K562 (cell line): ENCODE data around the gene CARD14. TPM values are rescaled to one million over a fixed set of nuclear protein-coding genes. Genes with fewer than 3 reads are reported as not detected.

Experiments used
- CEBPB ChIP-seq: fragments of 450-650 bp; IDR thresholded peaks from 2 replicates; pipeline ENCODE4 v1.6.1; 2016; ENCODE audit warnings: missing genetic modification characterization, missing compliant biosample characterization
- FOXA3 ChIP-seq, 2 experiments: fragments of 450-650 bp in 1 of 2; sonication (generic) in 1 of 2; formaldehyde crosslinking; IDR thresholded peaks in 1 of 2; conservative IDR thresholded peaks in 1 of 2; 2 replicates each; pipeline versions ENCODE4 v1.4.0 to v1.8.0; 2020 to 2022; ENCODE audit warnings: mild to moderate bottlenecking in 2 of 2, missing genetic modification reagents in 1 of 2
- IFI16 ChIP-seq: fragments of 250-450 bp; sonication (Bioruptor Pico); IDR thresholded peaks from 2 replicates; pipeline ENCODE4 v2.1.2; 2022; ENCODE audit warnings: mild to moderate bottlenecking, inconsistent platforms
- NCOA1 ChIP-seq: fragments of 450-650 bp; IDR thresholded peaks from 2 replicates; pipeline ENCODE4 v1.6.1; 2016; ENCODE audit warnings: low read depth
- NFXL1 ChIP-seq: fragments of 450-650 bp; formaldehyde crosslinking; IDR thresholded peaks from 2 replicates; pipeline ENCODE4 v1.4.0; 2021; ENCODE audit warnings: mild to moderate bottlenecking
- NR2C1 ChIP-seq, 2 experiments: fragments of 450-650 bp; IDR thresholded peaks; 2 replicates each; pipeline ENCODE4 v1.6.1; 2017; ENCODE audit warnings: mild to moderate bottlenecking in 2 of 2, antibody characterized with exemption in 1 of 2, inconsistent platforms in 1 of 2, missing compliant biosample characterization in 1 of 2, missing genetic modification characterization in 1 of 2
- NR2C2 ChIP-seq, 2 experiments: fragments of 200-800 bp in 1 of 2; sonication (Bioruptor generic) in 1 of 2; sonication (generic) in 1 of 2; formaldehyde crosslinking in 1 of 2; IDR thresholded peaks; 2 replicates each; pipeline versions ENCODE4 v1.6.1 to v1.8.0; 2016 to 2022; ENCODE audit warnings: mild to moderate bottlenecking in 1 of 2, missing compliant biosample characterization in 1 of 2, missing genetic modification characterization in 1 of 2, missing genetic modification reagents in 1 of 2
- SMARCE1 ChIP-seq: fragments of 450-650 bp; IDR thresholded peaks from 2 replicates; pipeline ENCODE4 v1.7.1; 2016; ENCODE audit warnings: mild to moderate bottlenecking
- TEAD4 ChIP-seq, 2 experiments: sonication (generic) in 1 of 2; formaldehyde crosslinking in 1 of 2; IDR thresholded peaks; 2 replicates each; pipeline versions ENCODE4 v1.6.1 to v1.8.0; 2012 to 2022; ENCODE audit warnings: borderline replicate concordance in 1 of 2, inconsistent platforms in 1 of 2, low read length in 1 of 2, mild to moderate bottlenecking in 1 of 2, missing genetic modification reagents in 1 of 2
- ZNF445 ChIP-seq: fragments of 250-450 bp; sonication (Bioruptor Pico); IDR thresholded peaks from 2 replicates; pipeline ENCODE4 v1.4.0; 2020; ENCODE audit warnings: low read depth, mild to moderate bottlenecking, moderate library complexity
- polyA plus RNA-seq, 8 experiments: library from polyadenylated mRNA; depleted of rRNA in 4 of 8; stranded (reverse) in 5 of 8; unstranded in 3 of 8; fragments of >200 nt; fragmentation: Nextera tagmentation in 2 of 8; fragmentation: Illumina TruSeq in 1 of 8; extraction: Ambion mirVana in 2 of 8; extraction: Trizol in 1 of 8; gene quantifications; 2 replicates each; pipeline versions ENCODE4 v1.2.1 to v1.2.3, GENCODE V29; 2011 to 2014; ENCODE audit warnings: inconsistent platforms in 1 of 8, missing spikeins in 1 of 8
- total RNA-seq, 7 experiments: library from RNA; depleted of rRNA in 6 of 7; stranded (reverse); fragments of >200 nt in 6 of 7; fragmentation: Illumina TruSeq in 2 of 7; extraction: Trizol in 2 of 7; gene quantifications; 2 replicates each; pipeline versions ENCODE4 v1.2.1 to v1.2.3, GENCODE V29; 2011 to 2021; ENCODE audit warnings: low replicate concordance in 1 of 7
- TF ChIP-seq, protein P1 (sequence below), 2 experiments: fragments of 200-800 bp in 1 of 2; sonication (Bioruptor generic) in 1 of 2; sonication (generic) in 1 of 2; formaldehyde crosslinking in 1 of 2; IDR thresholded peaks in 1 of 2; conservative IDR thresholded peaks in 1 of 2; 2 replicates each; pipeline versions ENCODE4 v1.5.0 to v1.6.1; 2016 to 2020; ENCODE audit warnings: missing compliant biosample characterization in 1 of 2, missing genetic modification characterization in 1 of 2, missing genetic modification reagents in 1 of 2
- TF ChIP-seq, protein P2 (sequence below): fragments of 250-450 bp; sonication (Bioruptor Pico); IDR thresholded peaks from 2 replicates; pipeline ENCODE4 v1.5.0; 2021; ENCODE audit warnings: mild to moderate bottlenecking, borderline replicate concordance
- TF ChIP-seq, protein P3 (sequence below): sonication (generic); formaldehyde crosslinking; IDR thresholded peaks from 2 replicates; pipeline ENCODE4 v1.8.1; 2023; ENCODE audit warnings: mild to moderate bottlenecking, missing genetic modification reagents
- TF ChIP-seq, protein P4 (sequence below): sonication (generic); formaldehyde crosslinking; IDR thresholded peaks from 2 replicates; pipeline ENCODE4 v1.8.0; 2022; ENCODE audit warnings: mild to moderate bottlenecking, missing genetic modification reagents
- TF ChIP-seq, protein P5 (sequence below): fragments of 250-450 bp; sonication (Bioruptor Pico); IDR thresholded peaks from 2 replicates; pipeline ENCODE4 v1.8.0; 2022; ENCODE audit warnings: moderate library complexity, mild to moderate bottlenecking, inconsistent platforms

Gene CARD14
- total and polyA plus RNA-seq, 9 of the 15 experiments (the other 6 are each of a cell fraction or from before 2014, with no cell fraction given), result not detected

DNA sequence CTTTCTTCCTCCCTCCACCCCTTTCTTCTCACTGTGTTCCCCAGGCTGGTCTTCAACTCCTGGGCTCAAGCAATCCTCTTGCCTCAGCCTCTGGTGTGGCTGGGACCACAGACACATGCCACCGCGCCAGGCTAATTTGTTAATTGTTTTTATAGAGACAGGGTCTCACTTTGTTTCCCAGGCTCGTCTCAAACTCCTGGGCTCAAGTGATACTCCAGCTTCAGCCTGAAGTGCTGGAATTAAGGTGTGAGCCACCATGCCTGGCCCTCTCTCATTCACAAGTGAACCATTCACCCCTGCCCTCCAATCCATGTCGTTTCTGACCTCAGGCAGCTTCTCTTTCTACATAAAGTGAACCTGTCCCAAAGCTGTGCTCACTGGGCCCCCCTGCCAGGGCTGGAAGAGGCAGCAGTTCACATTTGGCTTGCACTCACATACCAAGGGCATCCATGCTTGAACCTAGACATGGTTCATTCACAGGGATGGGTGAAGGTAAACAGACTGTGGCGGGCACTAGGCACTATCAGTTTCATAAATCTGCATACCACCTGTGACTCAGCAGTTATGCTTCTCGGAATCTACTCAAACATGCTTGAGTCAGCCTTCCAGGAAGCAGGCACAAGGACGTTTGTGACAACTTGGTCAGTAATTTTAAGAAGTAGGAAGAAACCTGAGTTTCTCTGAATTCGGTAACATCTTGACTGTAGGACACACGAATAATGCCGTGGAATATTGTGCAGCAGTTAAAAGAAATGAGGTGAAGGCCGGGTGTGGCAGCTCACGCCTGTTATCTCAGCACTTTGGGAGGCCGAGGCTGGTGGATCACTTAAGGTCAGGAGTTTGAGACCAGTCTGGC, 84.8 kb downstream of the CARD14 start (continued):
- TF ChIP-seq, protein P1, sequence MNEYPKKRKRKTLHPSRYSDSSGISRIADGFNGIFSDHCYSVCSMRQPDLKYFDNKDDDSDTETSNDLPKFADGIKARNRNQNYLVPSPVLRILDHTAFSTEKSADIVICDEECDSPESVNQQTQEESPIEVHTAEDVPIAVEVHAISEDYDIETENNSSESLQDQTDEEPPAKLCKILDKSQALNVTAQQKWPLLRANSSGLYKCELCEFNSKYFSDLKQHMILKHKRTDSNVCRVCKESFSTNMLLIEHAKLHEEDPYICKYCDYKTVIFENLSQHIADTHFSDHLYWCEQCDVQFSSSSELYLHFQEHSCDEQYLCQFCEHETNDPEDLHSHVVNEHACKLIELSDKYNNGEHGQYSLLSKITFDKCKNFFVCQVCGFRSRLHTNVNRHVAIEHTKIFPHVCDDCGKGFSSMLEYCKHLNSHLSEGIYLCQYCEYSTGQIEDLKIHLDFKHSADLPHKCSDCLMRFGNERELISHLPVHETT (CRISPR knock-in tag; conservative IDR thresholded peaks at IDR 0.05 in 1 of 2, IDR thresholded peaks at IDR 0.05 in 1 of 2), result peak in 1 of 2 experiments; percentile 93; a peak in 2 of 4 replicates
- TF ChIP-seq CEBPB (tag), result no peak
- peak; percentile 83 for TF ChIP-seq TEAD4 (IDR thresholded peaks at IDR 0.05; ENCODE audit: low read length)
- TF ChIP-seq TEAD4 (CRISPR knock-in tag; IDR thresholded peaks at IDR 0.05; ENCODE audit: borderline replicate concordance), result no peak
- peak; percentile 16 to 62; a peak in 2 of 4 replicates for TF ChIP-seq FOXA3 (CRISPR knock-in tag; conservative IDR thresholded peaks at IDR 0.05 in 1 of 2, IDR thresholded peaks at IDR 0.05 in 1 of 2)
- TF ChIP-seq IFI16, result peak; percentile 75
- TF ChIP-seq NR2C1 (IDR thresholded peaks at IDR 0.05), result no peak
- TF ChIP-seq NR2C1 (tag; IDR thresholded peaks at IDR 0.05), result peak; percentile 87
- TF ChIP-seq ZNF445 (CRISPR knock-in tag), result 0 out of 2 replicates have a peak, but pooled peaks have one; percentile 23
- TF ChIP-seq NFXL1 (CRISPR knock-in tag), result peak; percentile 90
- TF ChIP-seq, protein P2, sequence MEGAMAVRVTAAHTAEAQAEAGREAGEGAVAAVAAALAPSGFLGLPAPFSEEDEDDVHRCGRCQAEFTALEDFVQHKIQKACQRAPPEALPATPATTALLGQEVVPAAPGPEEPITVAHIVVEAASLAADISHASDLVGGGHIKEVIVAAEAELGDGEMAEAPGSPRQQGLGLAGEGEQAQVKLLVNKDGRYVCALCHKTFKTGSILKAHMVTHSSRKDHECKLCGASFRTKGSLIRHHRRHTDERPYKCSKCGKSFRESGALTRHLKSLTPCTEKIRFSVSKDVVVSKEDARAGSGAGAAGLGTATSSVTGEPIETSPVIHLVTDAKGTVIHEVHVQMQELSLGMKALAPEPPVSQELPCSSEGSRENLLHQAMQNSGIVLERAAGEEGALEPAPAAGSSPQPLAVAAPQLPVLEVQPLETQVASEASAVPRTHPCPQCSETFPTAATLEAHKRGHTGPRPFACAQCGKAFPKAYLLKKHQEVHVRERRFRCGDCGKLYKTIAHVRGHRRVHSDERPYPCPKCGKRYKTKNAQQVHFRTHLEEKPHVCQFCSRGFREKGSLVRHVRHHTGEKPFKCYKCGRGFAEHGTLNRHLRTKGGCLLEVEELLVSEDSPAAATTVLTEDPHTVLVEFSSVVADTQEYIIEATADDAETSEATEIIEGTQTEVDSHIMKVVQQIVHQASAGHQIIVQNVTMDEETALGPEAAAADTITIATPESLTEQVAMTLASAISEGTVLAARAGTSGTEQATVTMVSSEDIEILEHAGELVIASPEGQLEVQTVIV (CRISPR knock-in tag), result no peak
- TF ChIP-seq, protein P3, sequence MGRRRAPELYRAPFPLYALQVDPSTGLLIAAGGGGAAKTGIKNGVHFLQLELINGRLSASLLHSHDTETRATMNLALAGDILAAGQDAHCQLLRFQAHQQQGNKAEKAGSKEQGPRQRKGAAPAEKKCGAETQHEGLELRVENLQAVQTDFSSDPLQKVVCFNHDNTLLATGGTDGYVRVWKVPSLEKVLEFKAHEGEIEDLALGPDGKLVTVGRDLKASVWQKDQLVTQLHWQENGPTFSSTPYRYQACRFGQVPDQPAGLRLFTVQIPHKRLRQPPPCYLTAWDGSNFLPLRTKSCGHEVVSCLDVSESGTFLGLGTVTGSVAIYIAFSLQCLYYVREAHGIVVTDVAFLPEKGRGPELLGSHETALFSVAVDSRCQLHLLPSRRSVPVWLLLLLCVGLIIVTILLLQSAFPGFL (CRISPR knock-in tag), result no peak
- TF ChIP-seq, protein P4, sequence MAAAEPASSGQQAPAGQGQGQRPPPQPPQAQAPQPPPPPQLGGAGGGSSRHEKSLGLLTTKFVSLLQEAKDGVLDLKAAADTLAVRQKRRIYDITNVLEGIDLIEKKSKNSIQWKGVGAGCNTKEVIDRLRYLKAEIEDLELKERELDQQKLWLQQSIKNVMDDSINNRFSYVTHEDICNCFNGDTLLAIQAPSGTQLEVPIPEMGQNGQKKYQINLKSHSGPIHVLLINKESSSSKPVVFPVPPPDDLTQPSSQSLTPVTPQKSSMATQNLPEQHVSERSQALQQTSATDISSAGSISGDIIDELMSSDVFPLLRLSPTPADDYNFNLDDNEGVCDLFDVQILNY (CRISPR knock-in tag), result no peak
- TF ChIP-seq NCOA1, result peak; percentile 77; the same call in 1 of the 2 replicates
- TF ChIP-seq NR2C2 (CRISPR knock-in tag; IDR thresholded peaks at IDR 0.05), result no peak
- TF ChIP-seq NR2C2 (tag; IDR thresholded peaks at IDR 0.05), result peak; percentile 84
- TF ChIP-seq, protein P5, sequence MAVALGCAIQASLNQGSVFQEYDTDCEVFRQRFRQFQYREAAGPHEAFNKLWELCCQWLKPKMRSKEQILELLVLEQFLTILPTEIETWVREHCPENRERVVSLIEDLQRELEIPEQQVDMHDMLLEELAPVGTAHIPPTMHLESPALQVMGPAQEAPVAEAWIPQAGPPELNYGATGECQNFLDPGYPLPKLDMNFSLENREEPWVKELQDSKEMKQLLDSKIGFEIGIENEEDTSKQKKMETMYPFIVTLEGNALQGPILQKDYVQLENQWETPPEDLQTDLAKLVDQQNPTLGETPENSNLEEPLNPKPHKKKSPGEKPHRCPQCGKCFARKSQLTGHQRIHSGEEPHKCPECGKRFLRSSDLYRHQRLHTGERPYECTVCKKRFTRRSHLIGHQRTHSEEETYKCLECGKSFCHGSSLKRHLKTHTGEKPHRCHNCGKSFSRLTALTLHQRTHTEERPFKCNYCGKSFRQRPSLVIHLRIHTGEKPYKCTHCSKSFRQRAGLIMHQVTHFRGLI (CRISPR knock-in tag), result peak; percentile 71; the same call in 1 of the 2 replicates
- peak; percentile 96 for TF ChIP-seq SMARCE1
